Measurements from ENCODE around the gene C10orf62. TPM values are rescaled to one million over a fixed set of nuclear protein-coding genes. Genes with fewer than 3 reads are reported as not detected.

C10orf62 gene
- total and polyA plus RNA-seq, 9 of the 15 experiments (the other 6 are each of a cell fraction or from before 2014, with no cell fraction given), result not detected

GRCh38 chr10:97627731-97628130 lies 38.2 kb downstream of the C10orf62 start:
- Histone ChIP-seq H2AFZ (ENCODE audit: low read depth, low read length) (no peak overlapping the region), H3K79me2 (ENCODE audit: control insufficient read depth, insufficient read depth, low read length) (peaks cover 24% of the 10 kb centered on the region), H3K27ac (ENCODE audit: extremely low read depth, low read depth, low read length) (no peak overlapping the region), H3K9me1 (ENCODE audit: control insufficient read depth, insufficient read depth, low read length) (no peaks in the 10 kb centered on the region), H3K27me3 (ENCODE audit: control insufficient read depth in 2 of 2, insufficient read depth in 2 of 2, low read length in 2 of 2) (no peaks in the 10 kb centered on the region), H3K9me3 (replicated peaks; ENCODE audit: control insufficient read depth, insufficient read depth, low read depth, low read length) (no peaks in the 10 kb centered on the region), H3K4me2 (ENCODE audit: insufficient read depth, low read length) (no peak overlapping the region), H3K4me3 (no peak overlapping the region), H3K9ac (ENCODE audit: insufficient read depth in 1 of 2, low read depth in 2 of 2, low read length in 2 of 2) (no peak overlapping the region), H4K20me1 (replicated peaks; ENCODE audit: control insufficient read depth, insufficient read depth, low read length) (no peaks in the 10 kb centered on the region), H3K4me1 (replicated peaks in 1 of 2; ENCODE audit: control insufficient read depth in 2 of 2, insufficient read depth in 2 of 2, low read length in 2 of 2) (peaks cover 12% of the 10 kb centered on the region in 2 experiments; a peak in 4 of 5 replicates), H3K36me3 (ENCODE audit: control insufficient read depth, insufficient read depth, low read length) (peaks cover 5% of the 10 kb centered on the region; the same call in 1 of the 3 replicates)
- CTCF ChIA-PET (ENCODE audit: low intra/inter-chr PET ratio), result no interaction called here
- FAIRE-seq, result peak; percentile 89
- peak; percentile 32 to 75 (median 36) for DNase-seq (ENCODE audit: extremely low read depth in 1 of 4, low spot score in 3 of 4)
- WGBS (ENCODE audit: insufficient coverage, low coverage, missing lambda C conversion rate), result 0% methylated on average over 4 of the region's 4 CpGs
- intact Hi-C loops (cut with micrococcal nuclease), result no loop called here
- in situ Hi-C loops (cut with MboI), result no loop called here
- peak; percentile 79 for ATAC-seq
- no TSS peak for BruUV-seq (replicated peaks)
- POLR2A ChIA-PET, result interaction anchor here (0.5 to 1.1 kb wide), 2 partner anchors 17 to 97 kb away, joined by 3 to 4 read pairs; no protein-coding TSS in a partner anchor
- no peak for TF ChIP-seq GABPB2 (CRISPR knock-in tag; conservative IDR thresholded peaks at IDR 0.05)
- TF ChIP-seq KAT2B (IDR thresholded peaks at IDR 0.05; ENCODE audit: low read depth, low read length), result no peak
- TF ChIP-seq BCOR (IDR thresholded peaks at IDR 0.05), result no peak
- TF ChIP-seq NCOA4 (IDR thresholded peaks at IDR 0.05; ENCODE audit: partially characterized antibody), result no peak
- TF ChIP-seq NFIC (IDR thresholded peaks at IDR 0.05), result no peak
- TF ChIP-seq HMBOX1 (IDR thresholded peaks at IDR 0.05), result no peak
- no peak for TF ChIP-seq SUPT5H (IDR thresholded peaks at IDR 0.05)
- no peak for TF ChIP-seq CTCFL (IDR thresholded peaks at IDR 0.05; ENCODE audit: borderline replicate concordance, insufficient read depth, low read depth, low read length, poor library complexity, severe bottlenecking)
- no peak for TF ChIP-seq NCOR1 (IDR thresholded peaks at IDR 0.05)
- TF ChIP-seq PRDM10 (IDR thresholded peaks at IDR 0.05; ENCODE audit: partially characterized antibody), result no peak
- no peak for TF ChIP-seq NCOA6 (IDR thresholded peaks at IDR 0.05)
- TF ChIP-seq ATF6 (CRISPR knock-in tag; IDR thresholded peaks at IDR 0.05), result no peak
- TF ChIP-seq ATF1 (CRISPR knock-in tag; IDR thresholded peaks at IDR 0.05), result no peak
- no peak for TF ChIP-seq ATF1 (tag; IDR thresholded peaks at IDR 0.05)
- no peak for TF ChIP-seq GABPA (tag; conservative IDR thresholded peaks at IDR 0.05; ENCODE audit: low read depth)
- no peak for TF ChIP-seq TCF7 (IDR thresholded peaks at IDR 0.05; ENCODE audit: borderline replicate concordance)
- no peak for TF ChIP-seq HNRNPL (IDR thresholded peaks at IDR 0.05; ENCODE audit: low read depth, low read length)

All from K562 (cell line).